Measurements from ENCODE around the gene SLC1A4. TPM values are rescaled to one million over a fixed set of nuclear protein-coding genes. Genes with fewer than 3 reads are reported as not detected.

SLC1A4 gene
- total RNA-seq, 1 experiment from 2014 or later: 9.1 TPM

- H3K27ac ChIP-seq (ENCODE audit: low read length): no peak overlapping the region
- H3K27me3 ChIP-seq (ENCODE audit: low read length): no peaks in the 10 kb centered on the region
- H2AFZ ChIP-seq (ENCODE audit: low read length): no peak overlapping the region
- no peak overlapping the region for H3K4me3 ChIP-seq (ENCODE audit: low read length)
- H4K20me1 ChIP-seq (ENCODE audit: low read length): no peaks in the 10 kb centered on the region
- no peak for DNase-seq
- intact Hi-C loops (cut with micrococcal nuclease): no loop called here
- POLR2A ChIA-PET (ENCODE audit: unreplicated experiment): no interaction called here
- no peaks in the 10 kb centered on the region for H3K4me1 ChIP-seq (ENCODE audit: insufficient read depth, low read length)
- BruUV-seq (replicated peaks): no TSS peak
- no peak for TF ChIP-seq EZH2 (IDR thresholded peaks at IDR 0.05; ENCODE audit: low read length, unreplicated experiment)
- no peak for TF ChIP-seq EZH2phosphoT487 (IDR thresholded peaks at IDR 0.05; ENCODE audit: borderline replicate concordance, low read length)
- no peak for TF ChIP-seq CTCF (conservative IDR thresholded peaks at IDR 0.05; ENCODE audit: low read depth, low read length)
- H3K4me2 ChIP-seq (ENCODE audit: low read length): no peak overlapping the region
- H3F3A ChIP-seq (ENCODE audit: low read length, unreplicated experiment): no peaks in the 10 kb centered on the region
- no peak for ATAC-seq
- H3K36me3 ChIP-seq (ENCODE audit: low read depth, low read length): peaks cover 10% of the 10 kb centered on the region; the same call in 1 of the 2 replicates
- H3K79me2 ChIP-seq (ENCODE audit: low read length): no peaks in the 10 kb centered on the region
- H3K9ac ChIP-seq (ENCODE audit: low read length): no peak overlapping the region
- CTCF ChIA-PET: no interaction called here
- peaks cover 7% of the 10 kb centered on the region; the same call in 1 of the 2 replicates for H3K9me3 ChIP-seq (ENCODE audit: low read length)
- no peaks in the 10 kb centered on the region for H3K9me2 ChIP-seq (replicated peaks; ENCODE audit: low read length)
Observed at GRCh38 chr2:65044097-65044735, 55.0 kb downstream of the SLC1A4 start.

- Histone ChIP-seq H3F3A (ENCODE audit: low read length, unreplicated experiment) (no peaks in the 10 kb centered on the region), H3K9me2 (replicated peaks; ENCODE audit: low read length) (no peaks in the 10 kb centered on the region), H3K9ac (ENCODE audit: low read length) (no peak overlapping the region), H2AFZ (ENCODE audit: low read length) (no peak overlapping the region), H3K27ac (ENCODE audit: low read length) (no peak overlapping the region), H3K79me2 (ENCODE audit: low read length) (no peaks in the 10 kb centered on the region), H3K4me2 (ENCODE audit: low read length) (no peak overlapping the region), H3K4me1 (ENCODE audit: insufficient read depth, low read length) (no peaks in the 10 kb centered on the region), H3K4me3 (ENCODE audit: low read length) (no peak overlapping the region), H4K20me1 (ENCODE audit: low read length) (no peaks in the 10 kb centered on the region), H3K36me3 (ENCODE audit: low read depth, low read length) (peaks cover 10% of the 10 kb centered on the region; the same call in 1 of the 2 replicates), H3K27me3 (ENCODE audit: low read length) (no peaks in the 10 kb centered on the region), H3K9me3 (ENCODE audit: low read length) (peaks cover 7% of the 10 kb centered on the region; the same call in 1 of the 2 replicates)
- intact Hi-C loops (cut with micrococcal nuclease): no loop called here
- ATAC-seq (no peak), DNase-seq (no peak)
- BruUV-seq (replicated peaks): no TSS peak
- ChIA-PET POLR2A (ENCODE audit: unreplicated experiment) (no interaction called here), CTCF (no interaction called here)
- no peak for TF ChIP-seq EZH2 (IDR thresholded peaks at IDR 0.05; ENCODE audit: low read length, unreplicated experiment)
- TF ChIP-seq EZH2phosphoT487 (IDR thresholded peaks at IDR 0.05; ENCODE audit: borderline replicate concordance, low read length): no peak
- no peak for TF ChIP-seq CTCF (conservative IDR thresholded peaks at IDR 0.05; ENCODE audit: low read depth, low read length)
Observed at GRCh38 chr2:65045651-65046050, 56.5 kb downstream of the SLC1A4 start.

- no peaks in the 10 kb centered on the region for H3K4me1 ChIP-seq (ENCODE audit: insufficient read depth, low read length)
- H4K20me1 ChIP-seq (ENCODE audit: low read length): no peaks in the 10 kb centered on the region
- H3K9ac ChIP-seq (ENCODE audit: low read length): no peak overlapping the region
- no peak overlapping the region for H2AFZ ChIP-seq (ENCODE audit: low read length)
- H3K9me2 ChIP-seq (replicated peaks; ENCODE audit: low read length): no peaks in the 10 kb centered on the region
- no TSS peak for BruUV-seq (replicated peaks)
- ATAC-seq (no peak), DNase-seq (no peak)
- POLR2A ChIA-PET (ENCODE audit: unreplicated experiment): no interaction called here
- no peak overlapping the region for H3K4me3 ChIP-seq (ENCODE audit: low read length)
- H3K27me3 ChIP-seq (ENCODE audit: low read length): no peaks in the 10 kb centered on the region
- intact Hi-C loops (cut with micrococcal nuclease): no loop called here
- peaks cover 10% of the 10 kb centered on the region; the same call in 1 of the 2 replicates for H3K36me3 ChIP-seq (ENCODE audit: low read depth, low read length)
- H3F3A ChIP-seq (ENCODE audit: low read length, unreplicated experiment): no peaks in the 10 kb centered on the region
- CTCF ChIA-PET: interaction anchor here (0.5 to 0.6 kb wide), 2 partner anchors 119 to 735 kb away, joined by 3 read pairs; no protein-coding TSS in a partner anchor
- H3K79me2 ChIP-seq (ENCODE audit: low read length): no peaks in the 10 kb centered on the region
- TF ChIP-seq EZH2phosphoT487 (IDR thresholded peaks at IDR 0.05; ENCODE audit: borderline replicate concordance, low read length) (no peak), CTCF (conservative IDR thresholded peaks at IDR 0.05; ENCODE audit: low read depth, low read length) (no peak), EZH2 (IDR thresholded peaks at IDR 0.05; ENCODE audit: low read length, unreplicated experiment) (no peak)
- no peak overlapping the region for H3K27ac ChIP-seq (ENCODE audit: low read length)
- no peak overlapping the region for H3K4me2 ChIP-seq (ENCODE audit: low read length)
- H3K9me3 ChIP-seq (ENCODE audit: low read length): peaks cover 7% of the 10 kb centered on the region; the same call in 1 of the 2 replicates
Observed at GRCh38 chr2:65046633-65047407, 57.6 kb downstream of the SLC1A4 start.
